HG03457 (cell line): ENCODE data around the gene TBC1D4.

Experiments used
- ATAC-seq: cut with Tn5 transposase; IDR thresholded peaks from one replicate; pipeline ENCODE4 v1.9.1; 2021; ENCODE audit warnings: moderate number of reproducible peaks; ENCODE audit not compliant: unreplicated experiment

TBC1D4 gene

GRCh38 chr13:75399168-75399878 lies 82.6 kb downstream of the TBC1D4 start:
- no peak for ATAC-seq

DNA sequence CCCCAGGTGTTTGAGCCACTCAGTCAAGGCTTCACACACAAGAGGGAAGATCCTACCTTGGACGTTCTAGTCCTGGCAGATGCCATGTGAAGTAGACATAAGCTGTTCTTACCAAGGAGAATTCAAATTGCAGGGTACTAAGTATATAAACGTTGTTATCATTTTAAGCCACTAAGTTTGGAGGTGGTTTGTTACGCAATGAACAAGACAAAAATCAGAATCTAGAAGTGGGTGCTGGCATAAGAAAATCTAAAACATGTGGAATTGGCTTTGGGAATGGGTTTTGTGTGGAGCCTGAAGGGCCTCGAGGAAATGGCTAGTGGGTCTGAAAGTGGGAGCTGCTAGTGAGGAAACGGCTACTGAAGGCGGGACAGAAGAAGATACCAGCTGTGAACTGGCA lies 83.9 kb downstream of the TBC1D4 start:
- no peak for ATAC-seq

DNA sequence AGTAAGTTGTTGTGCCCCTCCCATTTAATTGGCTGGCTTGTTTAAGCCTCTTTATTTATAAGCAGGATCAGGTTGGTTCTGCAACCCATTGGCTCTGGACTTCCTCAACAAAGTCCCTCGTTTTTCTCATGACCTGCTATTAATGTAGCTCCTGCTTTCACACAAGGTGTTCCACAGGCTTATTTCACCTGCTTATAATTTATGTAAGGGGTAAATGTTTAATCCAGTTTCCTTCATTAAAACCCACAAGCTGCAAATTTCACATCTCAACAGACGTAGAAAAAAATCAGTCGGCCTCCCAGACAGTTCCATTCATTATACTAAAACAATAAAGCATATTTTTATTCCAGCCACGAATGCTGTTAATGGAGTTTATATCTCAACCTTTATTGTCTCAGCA lies 86.1 kb downstream of the TBC1D4 start:
- ATAC-seq: no peak

GRCh38 chr13:75395066-75395465 lies 86.9 kb downstream of the TBC1D4 start:
- ATAC-seq: no peak

DNA sequence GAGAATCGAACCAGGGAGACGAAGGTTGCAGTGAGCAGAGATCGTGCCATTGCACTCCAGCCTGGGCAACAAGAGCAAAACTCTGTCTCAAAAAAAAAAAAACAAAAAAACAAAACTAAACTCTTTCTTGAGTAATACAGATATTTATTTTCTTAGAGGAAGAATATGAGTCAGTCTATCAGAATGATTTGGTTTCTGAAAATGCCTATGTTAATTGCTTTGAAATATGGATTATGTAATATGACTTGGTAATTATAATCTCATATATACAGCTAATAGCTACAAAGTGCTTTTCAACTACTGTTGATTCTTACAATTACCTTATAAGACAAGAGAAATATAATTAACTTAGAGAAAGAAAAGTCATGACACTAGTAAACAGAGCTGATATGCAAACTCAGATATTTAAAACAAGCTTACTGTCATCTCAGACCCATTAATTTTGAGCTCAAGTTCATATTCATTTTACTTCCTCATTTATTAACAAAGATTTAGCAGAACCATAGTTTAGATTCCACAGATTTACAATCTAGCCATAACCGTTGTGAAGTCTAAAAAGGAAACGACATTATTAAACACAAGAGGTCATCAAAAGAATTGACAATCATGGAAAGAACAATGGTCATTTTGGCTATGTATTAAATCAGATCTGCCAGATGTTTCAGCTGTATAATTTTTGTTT lies 88.0 kb downstream of the TBC1D4 start:
- ATAC-seq: no peak

GRCh38 chr13:75391432-75392100 lies 90.4 kb downstream of the TBC1D4 start:
- ATAC-seq: no peak

DNA sequence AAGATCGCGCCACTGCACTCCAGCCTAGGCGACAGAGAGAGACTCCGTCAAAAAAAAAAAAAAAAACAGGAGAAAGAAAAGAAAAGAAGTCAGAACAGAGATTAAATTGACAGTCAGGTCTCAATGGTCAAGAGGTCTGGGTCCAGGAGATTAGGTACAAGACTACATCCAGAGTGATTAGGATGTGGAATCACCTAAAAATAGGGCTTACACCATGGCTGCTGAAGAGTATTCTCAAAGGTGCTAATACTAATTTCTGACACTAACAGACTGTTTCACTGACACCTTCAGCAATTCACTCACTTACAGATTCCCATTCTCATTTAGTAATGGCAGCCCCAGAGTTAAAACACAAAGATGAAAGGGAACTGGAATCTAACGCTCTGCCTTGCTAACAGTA lies 91.7 kb downstream of the TBC1D4 start:
- ATAC-seq: no peak

DNA sequence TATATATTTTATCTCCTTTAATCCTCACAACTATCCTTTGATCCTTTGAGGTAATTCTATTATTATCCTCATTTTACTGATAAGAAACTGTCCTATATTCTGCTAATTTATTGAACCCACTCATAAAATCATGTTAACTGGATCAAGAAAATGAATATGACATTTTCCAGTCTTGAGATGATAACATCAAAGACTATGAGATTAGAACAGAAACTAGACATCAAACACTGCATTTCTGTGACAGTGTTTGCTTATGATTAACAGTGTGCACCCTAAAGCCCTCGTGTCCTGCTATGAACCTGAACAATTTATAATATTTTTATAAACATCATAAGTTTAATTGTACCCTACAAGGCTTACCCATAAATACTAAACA lies 96.3 kb downstream of the TBC1D4 start:
- no peak for ATAC-seq

DNA sequence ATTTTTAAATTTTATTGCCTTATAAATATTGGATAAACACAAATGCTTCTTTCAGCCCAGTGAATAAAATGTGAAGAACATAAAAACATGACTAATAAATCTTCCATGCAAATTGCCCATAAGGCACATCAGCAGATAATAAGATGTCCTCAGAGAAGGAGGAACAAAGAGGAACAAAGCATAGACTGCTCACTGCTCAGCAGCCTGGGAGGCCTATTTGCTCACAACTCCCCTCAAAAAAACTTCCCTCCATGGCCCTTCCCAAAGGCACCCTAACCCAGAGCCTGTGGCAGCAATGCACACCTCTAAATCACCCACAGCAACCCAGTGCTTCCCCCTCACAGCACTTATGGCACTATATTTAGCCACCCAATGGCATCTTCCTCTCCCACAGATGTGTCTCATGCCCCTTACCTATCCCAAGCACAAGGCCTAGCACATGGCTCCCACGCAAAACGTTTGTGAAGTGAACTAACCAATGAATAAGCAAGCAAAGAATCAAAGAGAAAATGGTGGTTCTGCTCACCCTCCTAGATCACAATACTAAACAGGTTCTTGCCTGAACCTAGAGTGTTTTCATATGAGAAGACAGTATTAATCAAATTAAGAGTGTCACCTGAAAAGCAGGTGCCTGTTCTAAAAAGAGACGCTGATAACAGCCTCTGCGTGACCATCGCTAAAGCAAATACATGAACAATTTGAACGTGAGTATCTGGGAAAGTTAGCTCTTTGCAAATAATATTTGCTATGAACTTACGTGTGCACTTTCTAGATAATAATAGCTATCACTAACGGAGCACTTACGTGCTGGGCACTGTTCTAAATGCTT lies 96.9 kb downstream of the TBC1D4 start:
- ATAC-seq: no peak

- ATAC-seq: no peak
These were observed 98.8 kb downstream of the TBC1D4 start for GRCh38 chr13:75383064-75383715.

DNA sequence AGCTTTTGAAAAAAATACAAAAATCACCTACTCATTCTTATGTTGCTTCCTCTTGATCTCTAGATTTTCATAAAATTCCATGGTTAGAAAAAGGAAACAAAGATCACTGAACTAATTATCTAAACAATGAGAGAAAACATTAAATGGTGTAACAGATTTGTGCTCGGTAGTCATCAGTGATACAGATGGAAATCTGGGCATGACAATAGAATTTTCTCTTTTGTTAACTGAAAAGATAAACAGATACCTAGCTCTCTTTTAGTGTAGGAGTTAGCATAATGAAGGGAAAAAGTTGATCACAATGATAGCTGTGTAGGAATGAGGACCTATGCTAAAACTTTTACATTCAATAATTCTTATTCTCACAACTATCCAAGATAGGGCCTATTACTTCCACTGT lies 103.7 kb downstream of the TBC1D4 start:
- no peak for ATAC-seq

DNA sequence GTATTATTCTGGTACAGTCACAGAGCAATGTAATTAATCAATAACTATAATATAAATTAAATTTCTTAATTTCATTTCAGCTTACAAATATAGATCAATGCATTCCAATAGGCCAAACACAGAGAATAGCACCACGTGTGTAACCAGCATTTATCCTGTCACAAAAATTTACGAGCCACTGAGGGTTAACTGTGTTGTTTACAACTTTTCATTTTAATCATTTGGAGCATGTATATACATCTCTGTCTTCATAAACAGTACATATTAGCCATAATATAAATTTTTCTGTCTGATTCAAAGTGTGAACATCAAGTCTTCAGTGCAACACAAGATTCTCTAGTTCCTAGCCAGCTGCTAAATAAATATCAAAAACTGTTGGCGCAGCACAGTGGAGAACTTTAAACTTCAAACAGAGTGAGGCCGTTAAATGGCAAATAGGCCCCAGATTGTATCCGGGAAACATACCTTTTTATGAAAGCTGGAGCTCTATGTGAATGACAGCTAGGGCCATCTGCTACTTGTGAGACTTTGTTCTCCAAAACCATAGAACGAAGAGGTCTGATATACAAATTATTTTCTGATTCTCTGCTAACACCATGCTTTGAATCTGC lies 105.1 kb downstream of the TBC1D4 start:
- ATAC-seq: no peak

- no peak for ATAC-seq
These were observed 106.6 kb downstream of the TBC1D4 start for GRCh38 chr13:75375329-75375728.

- ATAC-seq: no peak
These were observed 108.0 kb downstream of the TBC1D4 start for GRCh38 chr13:75373988-75374387.

GRCh38 chr13:75372923-75373841 lies 108.8 kb downstream of the TBC1D4 start:
- ATAC-seq: no peak

DNA sequence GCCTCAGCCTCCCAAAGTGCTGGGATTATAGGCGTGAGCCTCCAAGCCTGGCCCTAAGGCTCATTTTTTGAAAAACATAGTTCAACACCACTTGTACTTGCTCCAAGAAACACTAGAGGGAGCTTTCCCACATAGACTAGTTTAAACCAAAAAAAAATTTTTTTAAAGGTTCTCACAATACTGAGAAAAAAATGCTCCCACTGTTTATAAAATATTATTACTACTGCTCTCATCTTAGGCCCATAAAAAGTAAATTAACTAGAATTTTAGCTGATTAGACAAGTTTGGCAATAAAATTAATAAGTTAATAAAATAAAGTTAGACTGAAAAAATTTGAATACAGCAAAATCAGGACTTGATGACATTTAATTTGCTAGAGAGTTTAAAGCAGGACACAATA lies 109.5 kb downstream of the TBC1D4 start:
- peak; percentile 76 for ATAC-seq

GRCh38 chr13:75371203-75371602 lies 110.8 kb downstream of the TBC1D4 start:
- no peak for ATAC-seq

DNA sequence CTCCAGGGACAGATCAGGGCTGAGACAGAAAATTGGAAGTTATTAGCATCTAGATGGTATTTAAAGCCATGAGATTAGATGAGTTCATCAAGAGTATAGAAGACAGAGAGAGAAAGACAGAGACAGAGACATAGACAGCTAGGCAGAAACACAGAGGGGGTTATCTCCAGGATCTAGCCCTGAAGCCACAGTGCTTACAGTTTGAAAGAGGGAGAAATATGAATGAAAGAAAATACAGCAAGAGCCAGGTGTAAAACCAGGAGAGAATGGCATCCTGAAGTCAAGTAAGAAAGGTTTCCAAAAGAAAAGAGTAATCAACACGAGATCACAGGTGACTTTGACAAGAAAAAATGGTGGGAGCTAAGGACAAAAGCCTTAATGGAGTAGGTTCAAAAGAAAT lies 111.2 kb downstream of the TBC1D4 start:
- no peak for ATAC-seq

DNA sequence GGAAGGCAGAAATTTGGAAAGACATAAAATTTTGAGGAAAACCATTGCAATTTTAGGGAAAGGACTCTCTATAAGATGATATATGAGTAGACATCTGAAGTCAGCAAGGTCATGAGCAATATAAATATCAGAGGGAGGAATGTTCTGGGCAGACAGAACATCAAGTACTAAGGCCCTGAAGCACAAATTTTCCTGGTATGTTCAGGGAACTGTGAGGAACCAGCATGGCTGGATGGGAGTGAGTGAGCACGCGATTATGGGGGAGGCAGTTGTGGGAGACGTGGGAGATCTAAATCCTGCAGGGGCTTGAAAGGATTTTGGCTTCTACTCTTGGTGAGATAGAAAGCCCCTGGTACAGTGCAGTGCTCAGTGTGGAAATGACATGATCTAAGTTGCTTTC lies 112.0 kb downstream of the TBC1D4 start:
- no peak for ATAC-seq
